ENCODE data around the gene IL26.

IL26 gene

DNA sequence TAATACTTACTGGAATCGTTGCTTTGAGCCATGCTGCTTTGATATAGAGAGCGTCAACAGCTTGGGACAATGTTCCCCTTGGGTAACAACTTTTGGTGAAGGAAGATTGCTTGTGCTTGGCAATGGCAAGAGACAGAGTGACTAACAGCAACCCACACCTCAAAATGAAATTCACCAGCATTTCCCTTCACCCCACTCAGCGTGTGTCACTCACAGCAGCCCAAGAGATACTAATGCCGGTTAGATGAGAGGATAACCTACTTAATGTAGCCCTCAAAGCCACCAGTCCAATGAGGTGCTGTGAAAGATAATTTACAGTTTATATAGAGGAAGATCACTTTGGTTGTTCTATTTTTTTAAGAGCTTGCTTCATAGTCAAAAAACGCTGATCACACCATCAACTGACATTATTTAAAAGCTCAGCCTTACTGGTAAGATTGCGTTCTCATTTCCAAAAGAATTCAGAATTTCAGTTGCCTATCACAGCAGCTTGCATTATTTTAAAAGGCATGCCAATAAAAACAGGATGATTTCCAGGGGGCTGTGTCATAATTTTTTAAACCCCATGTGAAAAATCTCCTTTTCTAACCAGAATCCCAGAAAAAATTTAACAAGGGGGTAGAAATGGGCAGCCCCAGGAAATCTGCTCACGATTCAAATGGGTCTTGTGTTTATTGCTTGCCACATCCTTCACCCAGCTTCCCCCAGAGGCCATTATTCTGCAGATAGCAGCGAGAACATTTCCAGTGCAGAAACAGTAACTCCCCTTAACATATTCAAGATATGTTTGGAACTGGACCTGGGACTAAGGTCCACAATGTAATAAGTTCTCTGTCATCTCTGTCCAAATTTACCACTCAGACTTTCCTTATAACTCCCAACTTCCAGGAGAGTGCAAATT lies at the start of gene IL26:
Gene IL26, minus strand, starts transcription at position 235 of the 901 bp plus-strand sequence. Its CDS starts 54 bp downstream, at position 181.
- DNase-seq (ENCODE audit: low read depth), result no peak

DNA sequence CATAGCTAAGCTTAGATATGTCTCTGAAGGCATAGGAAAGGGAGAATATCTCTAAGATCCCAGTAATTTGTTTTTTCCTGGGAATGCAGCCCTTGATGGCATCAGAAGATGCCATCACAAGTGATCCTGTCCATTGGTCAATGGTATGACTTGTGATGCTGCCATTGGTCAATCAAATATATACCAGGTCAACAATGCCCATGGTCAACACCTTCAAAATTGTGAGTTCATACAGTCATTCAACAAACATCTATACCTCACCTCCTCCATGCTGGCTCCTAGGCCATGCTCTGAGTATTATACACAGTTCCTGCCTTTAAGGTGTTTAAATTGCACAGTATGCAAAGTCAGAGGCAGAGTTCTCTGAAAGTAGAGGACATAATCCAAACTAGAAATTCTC lies 47.1 kb upstream of the IL26 start:
- no peak for DNase-seq (ENCODE audit: low read depth)

- DNase-seq (ENCODE audit: low read depth), result no peak
Observed at GRCh38 chr12:68271346-68271745, 45.7 kb upstream of the IL26 start.

DNA sequence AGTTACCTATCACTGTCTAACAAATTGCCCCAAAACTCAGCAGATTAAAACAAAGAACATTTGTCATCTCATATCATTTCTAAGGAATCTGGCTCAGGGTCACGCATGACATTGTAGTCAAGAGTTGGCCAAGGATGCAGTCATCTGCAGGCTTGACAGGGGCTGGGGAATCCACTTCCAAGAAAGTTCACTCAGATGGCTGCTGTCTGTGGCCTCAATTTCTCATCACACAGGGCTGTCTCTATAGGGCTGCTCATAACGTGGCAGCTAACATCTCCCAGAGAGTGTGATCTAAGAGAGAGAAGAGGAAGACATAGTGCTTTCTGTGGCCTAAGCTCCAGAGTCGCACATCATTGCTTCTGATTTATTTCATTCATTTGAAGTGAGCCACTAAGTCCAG lies 44.7 kb upstream of the IL26 start:
- no peak for DNase-seq (ENCODE audit: low read depth)

DNA sequence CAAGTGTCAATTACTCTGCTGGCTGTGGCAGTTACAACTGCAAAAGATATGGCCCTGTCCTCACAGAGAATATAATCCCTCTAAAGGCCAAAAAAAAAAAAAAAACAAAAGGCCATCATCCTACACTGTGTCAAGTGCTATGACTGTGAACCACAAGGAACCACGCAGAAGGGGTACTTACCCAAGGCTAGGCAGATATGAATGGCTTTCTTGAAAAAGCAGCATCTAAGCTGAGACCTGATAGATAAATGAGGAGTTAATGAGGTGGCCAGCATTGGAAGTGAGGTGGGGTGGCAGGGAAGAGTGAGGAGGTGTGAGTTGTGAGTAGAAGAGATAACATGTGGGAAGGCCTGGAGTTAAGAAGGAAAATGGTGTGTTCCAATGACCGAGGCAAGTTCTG lies 44.2 kb upstream of the IL26 start:
- DNase-seq (ENCODE audit: low read depth), result no peak

DNA sequence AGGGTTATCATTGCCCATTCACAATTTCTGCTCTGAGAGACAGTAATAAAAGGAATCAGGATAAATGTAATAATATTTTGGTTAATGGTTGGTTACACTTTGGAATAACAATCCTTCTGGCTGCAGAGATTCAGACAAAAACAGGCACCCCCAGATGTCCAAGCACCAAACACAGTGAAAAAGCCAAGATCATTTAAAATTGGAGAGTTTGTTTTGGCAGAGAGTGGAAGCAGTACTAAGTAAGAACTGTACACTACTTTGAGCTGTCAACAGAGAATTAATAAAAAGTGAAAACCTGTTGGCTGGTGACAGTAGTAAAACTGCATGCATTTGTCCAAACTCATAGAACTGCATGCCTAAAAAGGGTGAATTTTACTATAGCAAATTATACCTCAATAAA lies 43.4 kb upstream of the IL26 start:
- DNase-seq (ENCODE audit: low read depth), result no peak

DNA sequence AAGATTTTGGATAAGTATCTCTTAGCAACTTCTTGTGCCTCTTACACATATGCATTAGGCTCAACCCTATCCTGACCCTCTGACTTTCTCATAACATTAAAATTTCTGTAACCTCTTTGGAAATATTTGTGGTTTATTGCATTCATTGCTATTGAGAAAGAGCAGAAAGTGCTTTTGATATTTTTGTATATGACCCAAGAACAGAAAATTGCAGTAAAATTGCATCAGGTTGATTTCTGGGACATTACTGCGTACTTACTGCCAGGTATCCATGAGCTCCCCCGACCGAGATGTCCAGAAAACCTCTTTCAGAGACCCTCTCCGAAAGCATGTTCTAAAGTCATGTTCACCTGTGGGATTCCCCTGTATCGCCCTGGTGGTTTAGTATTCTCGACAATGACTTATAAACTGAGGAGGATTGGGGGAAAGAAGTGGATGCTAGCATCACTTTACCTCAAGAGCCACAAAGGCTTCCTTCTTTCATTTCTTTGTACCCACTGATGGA lies 42.3 kb upstream of the IL26 start:
- DNase-seq (ENCODE audit: low read depth), result peak; percentile 55

- DNase-seq (ENCODE audit: low read depth), result no peak
Observed at GRCh38 chr12:68264857-68265256, 39.2 kb upstream of the IL26 start.

DNA sequence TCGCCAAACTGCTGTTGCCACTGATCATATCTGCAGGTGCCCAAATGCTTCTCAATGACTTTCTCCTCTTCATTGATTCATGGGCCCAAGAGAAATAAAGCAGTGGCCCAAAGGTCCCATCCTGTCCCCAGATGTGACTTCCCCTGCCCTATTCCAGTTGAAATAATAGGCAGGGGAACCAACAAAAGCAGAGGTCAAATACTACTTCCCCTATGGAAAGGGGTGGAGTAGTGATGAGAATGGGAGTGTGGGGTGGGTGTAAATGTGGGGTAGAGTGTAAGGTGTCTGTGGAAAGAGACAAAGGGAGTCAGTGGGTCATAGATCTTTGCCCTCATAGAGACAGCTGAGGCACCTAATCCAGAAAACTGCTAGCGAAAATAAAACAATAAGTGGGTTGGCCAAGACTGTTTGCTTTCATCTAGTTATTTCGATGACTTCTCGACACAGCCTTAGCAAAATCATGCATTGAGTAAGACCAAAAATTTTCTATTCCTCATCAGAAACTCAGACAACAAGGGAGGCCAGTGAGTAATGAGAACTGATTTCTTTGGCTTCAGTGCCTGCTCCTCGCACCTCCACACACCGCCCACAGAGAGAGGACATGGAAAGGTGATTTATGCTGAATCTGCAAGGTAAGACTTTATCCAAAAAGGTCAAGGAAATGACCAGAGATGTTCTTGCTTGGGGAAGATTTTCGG lies 38.7 kb upstream of the IL26 start:
- DNase-seq (ENCODE audit: low read depth), result no peak

DNA sequence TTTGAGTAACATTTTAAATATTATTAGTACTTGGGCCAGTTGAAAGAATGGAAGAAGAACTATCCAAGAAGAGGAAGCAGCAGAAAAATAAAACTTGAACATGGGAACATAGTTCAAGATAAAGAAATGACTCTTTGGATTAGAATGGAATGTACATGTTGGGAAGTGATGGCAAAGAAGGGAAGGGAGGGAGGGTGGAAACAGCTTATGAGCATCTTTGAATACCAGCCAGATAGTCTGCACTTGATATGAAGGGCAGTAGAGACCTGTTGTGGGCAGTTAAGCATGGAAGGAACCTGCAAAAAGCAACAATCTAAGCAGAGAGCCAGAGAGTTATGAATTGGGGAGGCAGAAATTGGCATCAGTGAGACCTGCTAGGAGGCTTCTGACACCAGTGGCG lies 37.8 kb upstream of the IL26 start:
- DNase-seq (ENCODE audit: low read depth), result no peak

DNA sequence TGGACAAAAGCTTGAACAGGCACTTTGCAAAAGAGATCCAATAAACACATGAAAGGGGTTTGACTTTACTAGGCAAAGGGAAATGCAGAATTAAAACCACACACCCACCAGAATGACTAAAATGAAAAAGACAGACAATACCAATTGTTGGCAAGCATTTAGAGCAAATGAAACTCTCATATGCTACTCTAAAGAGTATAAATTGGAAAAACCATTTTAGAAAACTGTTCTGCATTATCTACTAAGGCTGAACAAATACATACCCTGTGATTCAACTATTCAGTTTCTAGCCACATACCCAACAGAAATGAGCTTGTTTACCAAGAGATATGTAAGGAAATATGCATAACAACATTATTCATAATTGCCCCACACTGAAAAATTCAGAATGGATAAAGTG lies 36.3 kb upstream of the IL26 start:
- no peak for DNase-seq (ENCODE audit: low read depth)

DNA sequence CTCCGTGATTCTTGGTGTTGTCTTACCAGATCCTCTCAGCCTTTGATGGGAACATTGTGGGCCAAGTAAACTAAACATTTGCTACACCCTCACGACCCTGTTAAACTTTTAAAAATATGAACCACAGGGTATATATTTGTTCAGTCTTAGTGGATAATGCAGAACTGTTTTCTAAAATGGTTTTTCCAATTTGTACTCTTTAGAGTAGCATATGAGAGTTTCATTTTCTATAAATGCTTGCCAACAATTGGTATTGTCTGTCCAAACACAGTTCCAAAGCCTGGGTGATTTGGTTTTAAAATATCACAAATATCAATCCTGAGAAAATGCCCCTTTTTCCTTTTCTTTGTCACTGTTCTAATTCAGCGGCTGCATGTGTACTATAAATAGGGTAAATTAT lies 34.5 kb upstream of the IL26 start:
- no peak for DNase-seq (ENCODE audit: low read depth)

DNA sequence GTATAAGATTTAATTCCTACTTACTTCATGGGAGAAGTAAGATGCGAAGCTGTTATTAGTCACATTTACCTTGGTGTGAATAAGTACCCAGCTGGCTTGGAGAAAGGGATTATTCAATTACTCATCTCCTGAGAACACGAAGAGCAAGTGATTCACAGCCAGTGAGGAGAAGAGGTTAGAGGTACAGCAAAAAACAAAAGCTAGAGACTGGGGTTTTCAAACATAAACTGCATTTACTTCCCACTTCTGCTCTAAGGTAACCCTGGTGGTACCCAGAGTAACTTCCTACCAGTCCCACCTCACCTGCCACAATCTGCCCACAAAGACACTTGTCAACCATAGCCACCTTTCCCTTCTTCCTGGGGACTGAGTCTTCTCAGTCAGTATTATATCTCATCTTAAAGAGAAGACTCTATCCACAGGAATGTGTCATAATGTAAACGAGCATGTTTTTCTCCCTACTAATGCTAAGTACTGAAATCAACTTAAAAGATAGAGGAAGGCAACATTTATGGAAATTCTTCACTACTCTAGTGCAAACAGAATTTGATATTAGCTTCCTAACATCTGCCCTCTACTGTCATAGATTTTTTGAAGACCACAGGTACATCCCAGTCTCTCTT lies 33.8 kb upstream of the IL26 start:
- peak; percentile 32 for DNase-seq (ENCODE audit: low read depth)

DNA sequence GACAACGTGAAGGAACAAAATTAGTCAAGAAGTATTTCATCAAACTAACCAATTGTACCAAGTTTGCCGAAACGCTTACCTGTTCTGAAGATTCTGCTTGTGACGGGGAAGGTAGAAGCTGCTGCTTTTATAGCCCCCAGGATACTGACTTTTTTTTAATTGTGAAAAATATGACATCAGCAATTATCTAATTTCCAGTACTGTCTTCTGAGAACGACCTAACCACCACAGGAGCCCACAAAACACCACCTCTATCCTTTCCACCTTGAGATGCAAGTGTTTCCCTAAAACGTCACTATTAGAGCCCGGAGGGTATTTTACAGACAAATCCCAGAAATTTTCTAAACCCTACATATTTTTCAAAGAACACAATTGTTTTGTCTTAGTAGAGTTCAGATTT lies 27.9 kb upstream of the IL26 start, which contains the start of gene IL22:
Gene IL22, minus strand, starts transcription at position 101 of the 400 bp plus-strand sequence. CDS start 156 bp downstream, outside the sequence.
- DNase-seq (ENCODE audit: low read depth), result no peak

GRCh38 chr12:68252077-68252476 lies 26.5 kb upstream of the IL26 start:
- no peak for DNase-seq (ENCODE audit: low read depth)

- DNase-seq (ENCODE audit: low read depth), result no peak
Observed at GRCh38 chr12:68250454-68250853, 24.8 kb upstream of the IL26 start.

DNA sequence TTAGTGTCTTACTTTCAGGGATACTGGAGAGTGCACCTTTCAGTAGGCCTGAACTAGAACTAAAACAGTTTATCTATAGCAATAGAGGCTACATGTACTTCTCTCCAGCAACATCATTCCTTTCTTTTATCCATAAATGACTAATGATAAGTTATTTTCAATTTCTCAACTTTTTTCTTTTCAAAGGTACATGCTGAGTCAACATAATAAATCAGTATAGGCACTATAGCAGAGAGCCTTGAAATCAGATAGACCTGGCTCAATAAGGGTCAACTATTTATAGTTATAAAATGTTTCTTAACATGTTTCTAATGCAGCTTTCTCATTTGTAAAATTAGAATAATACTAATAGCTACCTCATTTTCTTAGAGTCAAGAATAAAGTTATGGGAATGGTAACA lies 22.2 kb upstream of the IL26 start:
- no peak for DNase-seq (ENCODE audit: low read depth)

- DNase-seq (ENCODE audit: low read depth), result no peak
Observed at GRCh38 chr12:68246350-68246749, 20.7 kb upstream of the IL26 start.

GRCh38 chr12:68245180-68246021 lies 19.8 kb upstream of the IL26 start:
- DNase-seq (ENCODE audit: low read depth), result no peak

GRCh38 chr12:68242777-68243176 lies 17.2 kb upstream of the IL26 start:
- no peak for DNase-seq (ENCODE audit: low read depth)

DNA sequence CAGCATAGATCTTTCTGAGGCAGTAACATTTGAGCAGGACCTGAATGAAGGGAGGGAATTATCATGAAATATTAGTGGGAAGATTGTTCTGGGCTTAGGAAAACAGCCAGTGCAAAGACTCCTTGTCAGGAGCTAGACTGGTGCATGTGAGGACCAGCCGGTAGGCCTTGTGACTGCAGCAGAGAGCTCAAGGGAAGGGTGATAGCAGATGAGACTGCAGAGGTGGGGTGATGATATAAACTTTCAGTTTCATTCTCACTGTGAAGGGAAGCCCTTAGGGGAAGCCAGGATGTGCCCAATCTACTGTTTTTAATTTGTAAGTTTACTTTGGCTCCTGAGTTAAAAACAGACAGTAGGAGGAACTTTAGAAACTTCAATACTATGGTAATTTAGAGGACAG lies 15.4 kb upstream of the IL26 start:
- no peak for DNase-seq (ENCODE audit: low read depth)

DNA sequence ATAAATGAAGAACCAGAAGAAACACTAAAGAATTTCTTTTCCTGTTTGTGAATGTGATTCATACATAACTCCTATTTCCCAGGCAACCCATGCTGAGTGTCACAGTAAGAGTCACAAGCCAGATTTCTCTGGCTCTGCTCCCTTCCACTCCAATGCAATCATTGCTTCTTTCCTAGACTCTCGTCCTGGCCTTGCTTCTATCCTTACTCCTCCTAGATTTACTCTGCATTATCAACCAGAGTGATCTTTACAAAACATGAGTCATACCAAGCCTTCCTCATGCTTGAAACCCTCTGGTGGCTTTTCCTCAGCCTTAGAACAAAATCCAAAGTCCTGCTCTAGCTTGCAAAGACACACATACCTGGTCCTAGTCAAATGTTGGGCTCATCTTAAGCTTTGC lies 14.5 kb upstream of the IL26 start:
- DNase-seq (ENCODE audit: low read depth), result peak; percentile 78

All from GM04504 (cell line).